HUDEP-2 (cell line): ENCODE data around the gene CNTLN.
A peak's percentile ranks its signal among the peaks of the same experiment; 100 is the strongest.
"Not testable (repeated sequence)": the region's sequence is repeated elsewhere in the genome, so short reads cannot be mapped to it uniquely, and the experiment has no call there.

ENCODE experiments used
- DNase-seq, 76 experiments: peaks; one replicate each; lab custom pipeline; 2025; ENCODE audit not compliant: unreplicated experiment in 76 of 76; lab: John Stamatoyannopoulos, UW

The CNTLN gene

DNA sequence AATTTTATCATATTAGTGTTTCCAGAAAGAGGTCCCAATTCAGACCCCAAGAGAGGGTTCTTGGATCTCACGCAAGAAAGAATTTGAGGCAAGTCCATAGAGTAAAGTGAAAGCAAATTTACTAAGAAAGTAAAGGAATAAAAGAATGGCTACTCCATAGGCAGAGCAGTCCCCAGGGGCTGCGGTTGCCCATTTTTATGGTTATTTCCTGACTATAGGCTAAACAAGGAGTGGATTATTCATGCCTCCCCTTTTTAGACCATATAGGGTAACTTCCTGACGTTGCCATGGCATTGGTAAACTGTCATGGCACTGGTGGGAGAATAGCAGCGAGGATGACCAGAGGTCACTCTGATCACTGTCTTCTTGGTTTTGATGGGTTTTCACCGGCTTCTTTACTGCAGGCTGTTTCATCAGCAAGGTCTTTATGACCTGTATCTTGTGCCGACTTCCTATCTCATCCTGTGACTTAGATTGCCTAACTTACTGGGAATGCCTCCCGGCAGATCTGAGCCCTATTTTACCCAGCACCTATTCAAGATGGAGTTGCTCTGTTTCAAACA, 262.4 kb downstream of the CNTLN start:
- not testable (repeated sequence) for DNase-seq

DNA sequence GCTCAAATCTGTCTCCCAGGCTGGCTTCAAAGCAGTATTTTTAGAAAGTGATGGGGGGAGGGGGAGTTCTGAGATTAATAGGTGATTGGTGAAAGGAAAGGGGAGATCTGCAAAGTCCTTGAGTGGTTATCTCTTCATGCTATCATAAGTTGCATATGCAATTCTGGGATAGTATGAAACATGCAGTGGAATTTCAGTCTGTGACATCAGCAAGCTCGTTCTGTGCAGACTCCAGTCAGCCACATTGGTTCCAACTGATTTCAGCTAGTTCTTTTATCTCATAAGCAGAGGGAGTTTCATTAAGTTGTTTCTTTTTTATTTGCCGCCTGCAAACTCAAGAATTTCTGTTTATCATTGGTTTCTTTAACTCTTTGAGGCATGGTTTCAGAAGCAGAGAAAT, 263.5 kb downstream of the CNTLN start:
- no peak for DNase-seq

DNA sequence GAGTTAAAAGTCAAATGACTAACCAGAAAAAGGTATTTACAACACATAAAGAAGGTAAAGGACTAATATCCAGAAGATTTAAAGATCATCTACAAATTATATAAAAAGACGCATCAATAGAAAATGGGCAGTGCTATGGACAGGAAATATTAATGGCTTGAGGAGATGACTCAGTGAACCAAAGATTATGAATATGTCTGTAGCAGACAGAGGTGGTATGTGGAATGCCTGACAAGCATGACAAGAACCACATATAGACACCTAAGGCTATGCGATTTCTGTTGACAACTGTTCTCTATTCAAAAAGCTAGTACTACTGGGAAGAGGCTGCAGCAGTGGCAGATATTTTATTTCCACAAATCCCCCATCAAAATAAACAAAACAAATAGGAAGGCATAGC, 267.0 kb downstream of the CNTLN start:
- no peak for DNase-seq

DNA sequence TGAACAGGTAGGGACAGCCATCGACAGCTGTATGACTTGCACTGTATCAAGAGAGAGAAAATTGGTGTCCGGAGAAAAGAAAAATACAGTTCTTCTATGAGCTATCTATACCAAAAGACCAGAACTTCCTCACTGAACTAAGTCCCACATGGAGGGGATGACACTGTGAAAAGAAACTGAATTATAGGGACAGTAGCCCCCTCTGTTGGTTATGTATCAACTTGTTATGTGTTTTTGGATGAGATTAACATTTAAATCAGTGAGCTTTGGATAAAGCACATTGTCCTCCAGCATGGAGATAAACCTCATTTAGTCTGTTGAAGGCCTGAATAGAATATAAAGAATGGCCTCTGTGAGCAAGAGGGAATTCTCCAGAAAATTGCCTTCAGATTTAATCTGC, 267.5 kb downstream of the CNTLN start:
- DNase-seq = peak in 19 of 76 experiments; percentile 1 to 54 (median 14)

DNA sequence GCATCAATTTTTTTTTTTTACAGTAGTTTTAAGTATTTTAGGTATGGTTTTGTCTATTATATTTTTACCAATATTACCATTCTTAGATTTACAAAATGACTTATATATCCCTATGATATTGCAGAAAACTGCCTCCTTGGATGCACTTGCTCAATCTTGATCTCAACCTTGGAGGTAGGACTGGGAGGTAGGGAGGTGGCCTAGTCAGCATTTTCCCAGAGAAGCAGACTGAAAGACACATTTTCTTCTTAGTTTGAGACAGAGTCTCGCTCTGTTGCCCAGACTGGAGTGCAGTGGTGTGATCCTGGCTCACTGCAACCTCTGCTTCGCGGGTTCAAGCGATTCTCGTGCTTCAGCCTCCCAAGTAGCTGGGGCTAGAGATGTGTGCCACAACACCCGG, 268.7 kb downstream of the CNTLN start:
- no peak for DNase-seq

DNA sequence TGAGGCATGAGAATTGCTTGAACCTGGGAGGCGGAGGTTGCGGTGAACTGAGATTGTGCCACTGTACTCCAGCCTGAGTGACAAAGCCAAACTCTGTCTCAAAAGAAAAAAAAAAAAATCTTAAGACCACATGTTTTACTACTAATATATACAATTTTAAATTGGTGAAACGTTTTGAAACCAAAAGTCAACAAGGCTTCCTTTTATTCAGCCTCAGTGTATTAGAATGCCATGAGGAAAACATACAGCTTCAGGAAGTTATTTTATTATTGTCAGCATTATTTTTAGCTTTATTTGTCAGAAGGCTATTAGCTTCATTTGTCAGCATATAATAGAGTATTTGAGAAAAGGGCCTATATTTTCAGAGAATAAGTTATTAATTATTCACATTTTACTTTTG, 280.1 kb downstream of the CNTLN start:
- DNase-seq = no peak

DNA sequence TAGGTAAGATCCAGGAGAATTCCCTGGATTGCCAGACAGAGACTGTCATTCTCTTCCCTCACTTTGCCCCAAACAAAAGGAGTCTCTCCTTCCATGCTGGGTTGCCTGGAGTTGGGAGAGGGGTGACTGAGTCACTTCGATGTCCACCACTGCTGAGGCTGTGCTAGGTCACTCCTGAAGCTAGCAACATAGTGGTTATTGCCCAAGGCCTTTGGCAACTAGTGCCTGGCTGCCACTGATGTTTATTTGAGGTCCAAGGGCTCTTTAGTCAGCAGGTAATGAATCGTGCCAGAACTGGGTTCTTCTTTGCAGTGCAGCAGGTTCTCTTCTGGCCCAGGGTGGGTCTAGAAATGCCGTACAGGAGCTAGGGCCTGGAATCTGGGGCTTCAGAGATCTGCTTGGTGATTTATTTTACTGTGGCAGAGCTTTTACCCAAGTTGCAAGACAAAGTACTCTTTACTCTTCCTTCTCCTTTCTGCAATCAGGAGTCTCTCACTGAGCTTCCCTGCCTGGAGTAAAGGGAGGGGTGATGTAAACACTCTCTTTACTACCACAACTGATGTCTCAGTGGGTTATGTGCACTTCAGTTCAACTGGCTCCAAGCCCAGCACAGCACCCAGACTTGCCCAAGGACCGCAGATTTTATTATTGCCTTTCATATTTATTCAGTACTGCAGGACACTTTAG, 288.3 kb downstream of the CNTLN start:
- DNase-seq = no peak

DNA sequence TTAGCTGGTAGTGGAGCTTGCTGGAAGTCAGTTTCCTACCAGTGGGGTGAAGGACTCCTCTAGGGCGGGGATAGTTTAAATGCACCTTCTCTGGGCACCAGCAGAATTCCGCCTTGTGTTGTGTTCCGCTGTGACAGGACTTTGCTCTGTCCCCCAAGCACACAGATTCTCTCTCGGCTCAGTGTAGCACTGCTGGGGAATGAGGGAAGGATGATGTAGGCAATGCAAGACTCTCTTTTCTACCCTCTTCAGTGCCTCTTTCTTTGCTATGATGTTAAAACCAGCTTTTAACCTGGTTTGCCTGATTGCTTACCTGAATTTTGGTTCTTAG, 288.8 kb downstream of the CNTLN start:
- DNase-seq = no peak

DNA sequence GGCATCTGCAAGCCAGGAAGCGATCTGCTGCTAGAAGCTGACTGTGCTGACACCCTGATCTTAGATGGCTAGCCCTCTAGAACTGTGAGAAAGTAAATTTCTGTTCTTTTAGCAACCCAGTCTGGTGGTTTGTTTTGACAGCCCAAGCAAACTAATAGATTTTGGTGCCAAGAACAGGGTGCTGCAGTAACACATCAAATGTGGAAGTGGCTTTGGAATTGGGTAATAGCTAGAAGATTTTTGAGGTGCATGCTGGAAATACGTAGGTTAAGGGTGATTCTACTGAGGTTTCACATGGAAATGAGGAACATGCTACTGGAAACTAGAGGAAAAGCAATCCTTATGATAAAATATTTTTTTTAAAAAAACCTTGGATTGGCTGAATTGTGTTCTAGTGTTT, 290.5 kb downstream of the CNTLN start:
- DNase-seq = no peak

DNA sequence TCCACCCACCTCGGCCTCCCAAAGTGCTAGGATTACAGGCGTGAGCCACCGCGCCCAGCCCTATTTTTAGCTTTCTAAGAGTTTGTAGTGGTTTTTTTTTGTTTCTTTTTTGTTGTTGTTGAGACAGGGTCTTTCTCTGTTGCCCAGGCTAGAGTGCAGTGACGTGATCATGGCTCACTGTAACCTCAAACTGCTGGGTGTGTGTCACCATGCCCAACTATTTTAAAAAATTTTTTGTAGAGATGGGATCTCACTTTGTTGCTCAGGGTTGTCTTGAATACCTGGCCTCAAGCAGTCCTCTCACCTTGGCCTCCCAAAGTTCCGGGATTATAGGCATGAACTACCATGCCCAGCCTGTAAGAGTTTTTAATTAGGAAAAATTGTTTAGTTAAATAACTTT, 298.7 kb downstream of the CNTLN start:
- DNase-seq = no peak

DNA sequence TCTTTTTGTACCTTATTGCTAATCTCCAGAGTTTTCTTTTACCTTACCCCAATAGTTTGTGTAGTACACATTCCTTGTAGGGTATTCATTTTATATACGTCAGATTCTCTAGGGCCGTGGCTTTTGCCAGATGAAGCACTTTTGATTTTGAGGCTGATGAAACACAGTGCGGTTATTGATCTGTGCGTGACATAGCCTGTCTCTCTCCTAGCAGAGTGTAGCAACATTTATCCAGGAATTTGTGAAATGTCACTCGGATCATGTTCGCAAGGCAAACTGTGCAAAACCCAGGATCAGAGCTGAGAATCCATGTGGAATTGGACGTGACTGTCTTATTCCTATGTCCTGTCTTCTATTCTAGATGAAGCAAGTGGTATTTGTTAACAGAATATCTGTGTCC, 302.0 kb downstream of the CNTLN start:
- no peak for DNase-seq

DNA sequence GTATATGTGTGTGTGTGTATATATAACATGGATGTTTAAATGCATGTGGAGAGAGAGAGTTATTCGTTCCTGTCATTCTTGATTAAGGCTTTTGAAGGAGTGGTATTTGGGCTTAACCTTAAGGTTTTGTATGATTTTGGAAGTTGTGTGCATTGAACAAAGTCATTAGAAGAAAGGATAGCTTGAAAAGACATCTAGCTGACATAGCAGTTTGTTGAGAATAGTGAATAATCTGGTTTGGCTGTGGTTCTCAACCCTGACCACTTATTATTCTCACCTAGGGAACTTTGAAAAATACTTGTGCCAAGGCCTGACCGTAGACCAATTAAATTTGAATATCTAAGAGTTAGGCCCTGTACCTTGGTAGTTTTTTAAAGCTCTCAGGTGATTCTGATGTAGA, 303.0 kb downstream of the CNTLN start:
- DNase-seq = no peak

DNA sequence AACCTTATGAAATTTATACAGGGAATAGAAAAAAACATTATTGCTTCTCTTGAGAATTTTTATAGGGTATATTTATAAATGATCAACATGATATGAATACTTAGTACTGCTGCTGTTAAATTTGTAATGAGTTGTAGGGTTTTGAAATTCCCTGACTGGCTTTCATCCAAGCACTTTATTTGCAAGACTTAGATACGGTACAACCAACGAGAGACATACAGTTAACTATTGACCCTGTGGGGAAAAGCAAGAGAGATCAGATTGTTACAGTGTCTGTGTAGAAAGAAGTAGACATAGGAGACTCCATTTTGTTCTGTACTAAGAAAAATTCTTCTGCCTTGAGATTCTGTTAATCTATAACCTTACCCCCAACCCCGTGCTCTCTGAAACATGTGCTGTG, 310.3 kb downstream of the CNTLN start:
- DNase-seq = not testable (repeated sequence)

DNA sequence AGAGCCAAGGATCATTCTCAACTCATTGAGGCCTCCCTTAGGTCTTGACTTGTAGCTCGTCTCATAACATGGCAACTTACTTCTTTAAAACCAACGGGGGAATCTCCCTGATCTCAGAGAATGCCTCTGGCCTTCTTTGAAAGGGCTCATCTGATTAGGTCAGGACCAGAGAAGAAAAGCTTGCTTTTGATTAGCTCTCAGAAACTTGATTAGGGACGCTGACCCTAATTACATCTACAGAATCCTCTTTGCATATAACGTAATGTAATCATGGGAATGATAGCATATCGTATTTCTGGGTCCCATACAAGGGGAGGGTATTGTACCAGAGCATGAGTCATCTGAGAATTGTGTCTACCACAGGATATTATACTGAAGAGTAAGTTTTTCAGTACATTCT, 318.9 kb downstream of the CNTLN start:
- no peak for DNase-seq

DNA sequence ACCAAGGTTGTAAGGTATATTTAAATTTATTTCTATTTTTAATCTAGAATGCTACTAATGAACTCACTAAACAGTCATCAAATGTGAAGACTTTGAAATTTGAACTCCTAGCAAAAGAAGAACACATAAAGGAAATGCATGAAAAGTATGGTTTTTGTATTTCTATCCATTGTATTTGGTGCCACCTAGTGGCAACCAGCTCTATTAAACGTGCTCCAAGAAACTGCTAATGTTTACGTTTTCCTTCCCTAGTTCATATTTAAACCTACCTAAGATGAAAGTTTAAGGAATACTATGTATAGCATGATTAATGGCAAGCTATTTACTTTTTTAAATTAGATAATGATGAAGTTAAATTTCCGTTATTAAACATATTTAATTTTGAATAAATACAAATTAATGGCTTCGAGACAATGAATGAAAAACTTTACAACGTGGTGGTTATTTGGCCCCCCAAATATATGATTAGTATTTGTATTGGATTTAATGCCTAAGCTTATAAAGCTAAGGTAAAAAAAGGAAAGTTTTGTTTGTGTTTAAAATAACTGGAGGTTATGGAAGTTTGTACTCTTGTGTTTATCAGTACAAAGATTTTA, 328.1 kb downstream of the CNTLN start:
- peak in 29 of 76 experiments; percentile 1 to 44 (median 19) for DNase-seq

DNA sequence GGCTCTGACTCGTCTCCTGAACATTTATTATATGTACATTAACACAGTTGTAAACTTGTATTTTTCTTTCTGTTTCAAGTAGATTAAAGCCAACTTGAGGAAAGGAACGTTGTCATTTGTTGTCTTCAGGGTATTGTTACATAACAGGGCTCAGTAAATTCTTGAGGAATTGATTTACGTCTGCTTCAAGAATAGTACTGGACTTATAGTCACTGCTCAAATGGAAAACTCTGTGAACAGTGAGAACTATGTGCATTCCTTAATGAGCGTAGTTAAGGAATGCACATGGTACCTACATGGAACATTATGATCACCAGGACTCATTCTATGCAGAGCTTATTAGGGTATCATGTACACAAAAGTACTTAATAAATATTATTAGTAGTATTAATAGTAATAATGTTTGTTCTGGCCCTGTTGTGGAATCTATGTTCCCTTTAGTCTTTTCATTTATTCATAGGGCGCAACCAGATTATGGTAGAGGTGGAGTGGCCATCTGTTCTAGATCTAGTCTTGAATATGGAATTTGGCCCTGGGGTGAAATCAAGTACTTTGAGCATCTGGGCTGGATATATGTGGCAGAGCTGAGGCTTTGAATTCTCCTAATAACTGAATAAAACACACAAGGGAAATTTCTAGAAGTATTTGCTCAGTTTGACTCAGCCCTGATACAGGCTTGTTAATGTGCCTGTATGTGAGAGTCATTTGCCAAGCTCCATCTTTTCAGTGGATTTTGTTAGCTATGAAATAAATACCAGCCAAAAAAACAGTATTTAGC, 335.4 kb downstream of the CNTLN start:
- DNase-seq = no peak

DNA sequence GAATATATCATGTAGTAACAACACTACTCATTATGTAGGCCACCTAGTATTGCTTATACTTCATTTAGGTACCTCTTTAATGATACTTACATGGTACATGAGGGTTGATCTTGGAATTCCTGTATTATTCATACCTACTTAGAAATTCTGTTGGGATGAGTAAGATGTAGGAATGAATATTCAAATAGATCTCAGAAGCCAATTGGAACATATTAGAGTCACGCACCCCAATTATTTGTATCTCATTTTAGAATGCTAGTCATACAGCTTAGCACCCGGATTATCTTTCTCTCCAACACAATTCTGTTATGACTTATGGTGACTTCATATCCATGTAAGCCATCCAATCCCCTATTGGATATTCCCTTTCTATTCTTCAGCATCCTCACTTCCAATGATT, 337.3 kb downstream of the CNTLN start:
- no peak for DNase-seq

DNA sequence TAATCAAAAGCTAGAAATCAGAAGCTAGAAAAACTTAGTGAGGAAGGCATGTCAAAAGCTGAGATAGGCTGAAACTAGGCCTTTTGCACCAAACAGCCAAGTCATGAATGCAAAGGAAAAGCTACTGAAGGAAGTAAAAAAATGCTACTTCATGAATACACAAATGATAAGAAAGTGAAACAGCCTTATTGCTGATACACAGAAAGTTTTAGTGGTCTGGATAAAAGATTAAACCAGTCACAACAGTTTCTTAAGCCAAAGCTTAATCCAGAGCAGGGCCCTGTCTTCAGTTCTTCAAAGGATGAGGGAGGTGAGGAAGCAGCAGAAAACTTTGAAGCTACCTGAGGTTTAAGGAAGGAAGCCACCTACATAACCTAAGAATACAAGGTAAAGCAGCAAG, 341.6 kb downstream of the CNTLN start:
- no peak for DNase-seq

DNA sequence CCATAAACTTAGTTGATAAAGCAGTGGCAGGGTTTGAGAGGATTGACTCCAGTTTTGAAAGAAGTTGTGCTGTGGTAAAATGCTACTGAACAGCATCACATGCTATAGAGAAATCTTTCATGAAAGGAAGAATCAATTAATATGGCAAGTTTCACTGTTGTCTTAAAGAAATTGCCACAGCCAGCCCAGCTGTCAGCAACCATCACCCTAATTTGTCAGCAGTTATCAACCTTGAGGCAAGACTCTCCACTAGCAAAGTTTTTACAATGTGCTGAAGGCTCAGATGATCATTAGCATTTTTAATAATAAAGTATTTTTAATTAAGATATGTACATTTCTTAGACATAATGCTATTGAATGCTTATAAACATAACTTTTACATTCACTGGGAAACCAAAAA, 343.0 kb downstream of the CNTLN start:
- DNase-seq = no peak

DNA sequence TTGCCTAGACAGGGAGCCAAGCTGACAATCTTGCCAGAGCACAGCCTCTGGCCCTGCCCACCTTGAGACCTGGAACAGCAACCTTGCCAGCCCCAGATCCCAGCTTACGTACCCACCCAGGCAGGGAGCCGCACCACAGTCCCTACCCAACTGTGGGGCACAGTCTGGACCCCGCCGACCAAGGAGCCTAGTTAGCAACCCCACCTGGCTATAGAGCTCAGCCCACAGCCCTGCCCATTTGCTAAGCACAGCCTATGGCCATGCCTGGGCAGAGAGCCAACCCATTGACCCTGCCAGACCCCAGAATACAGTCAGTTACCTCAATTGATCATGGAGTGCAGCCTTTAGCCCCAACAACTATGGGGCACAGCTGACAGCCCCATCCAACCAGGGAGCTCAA, 346.1 kb downstream of the CNTLN start:
- no peak for DNase-seq

DNA sequence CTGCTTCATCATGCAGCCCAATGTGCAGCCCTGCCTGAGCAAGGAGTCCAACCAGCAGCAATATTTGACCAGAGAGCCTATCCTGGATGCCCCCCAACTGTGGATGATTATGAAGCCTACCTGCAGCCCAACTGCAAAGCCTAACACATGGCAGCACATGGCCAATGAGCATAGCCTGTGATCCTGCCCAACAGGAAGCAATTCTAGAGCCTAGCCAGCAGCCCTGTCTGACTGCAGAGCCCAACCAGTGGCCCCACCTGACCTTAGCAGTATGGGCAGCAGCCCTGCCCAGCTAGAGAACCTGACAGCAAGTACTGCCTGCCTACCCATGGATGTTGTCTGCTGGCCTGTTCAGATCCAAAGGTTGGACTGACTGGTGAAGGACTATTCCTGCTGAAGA, 346.7 kb downstream of the CNTLN start:
- DNase-seq = peak in 1 of 76 experiments; percentile 1

DNA sequence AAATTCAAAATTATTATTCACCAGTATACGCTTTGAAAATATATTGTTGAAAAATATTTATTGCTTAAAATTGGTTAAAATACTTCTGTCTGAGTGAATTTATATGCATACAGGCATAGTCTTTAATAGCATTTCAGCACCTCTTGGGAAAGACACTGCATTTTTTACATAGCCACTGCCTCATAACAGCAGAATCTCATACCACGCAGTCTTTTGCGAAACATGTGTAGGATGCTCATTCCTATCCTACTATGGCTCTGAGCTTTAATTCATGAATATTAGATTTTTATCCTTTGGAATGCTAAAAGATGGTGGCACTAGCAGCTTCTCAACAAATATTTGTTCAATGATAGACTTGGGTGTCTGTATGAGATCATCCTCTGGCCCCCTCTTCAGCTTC, 350.1 kb downstream of the CNTLN start:
- no peak for DNase-seq
